NCI-H748 (cell line): Measurements from ENCODE around the gene GAA.
"Not testable (repeated sequence)": the region's sequence is repeated elsewhere in the genome, so short reads cannot be mapped to it uniquely, and the experiment has no call there.

Experiments used
- DNase-seq: peaks from one replicate; lab custom pipeline; 2025; ENCODE audit not compliant: unreplicated experiment; lab: John Stamatoyannopoulos, UW

The GAA gene

DNA sequence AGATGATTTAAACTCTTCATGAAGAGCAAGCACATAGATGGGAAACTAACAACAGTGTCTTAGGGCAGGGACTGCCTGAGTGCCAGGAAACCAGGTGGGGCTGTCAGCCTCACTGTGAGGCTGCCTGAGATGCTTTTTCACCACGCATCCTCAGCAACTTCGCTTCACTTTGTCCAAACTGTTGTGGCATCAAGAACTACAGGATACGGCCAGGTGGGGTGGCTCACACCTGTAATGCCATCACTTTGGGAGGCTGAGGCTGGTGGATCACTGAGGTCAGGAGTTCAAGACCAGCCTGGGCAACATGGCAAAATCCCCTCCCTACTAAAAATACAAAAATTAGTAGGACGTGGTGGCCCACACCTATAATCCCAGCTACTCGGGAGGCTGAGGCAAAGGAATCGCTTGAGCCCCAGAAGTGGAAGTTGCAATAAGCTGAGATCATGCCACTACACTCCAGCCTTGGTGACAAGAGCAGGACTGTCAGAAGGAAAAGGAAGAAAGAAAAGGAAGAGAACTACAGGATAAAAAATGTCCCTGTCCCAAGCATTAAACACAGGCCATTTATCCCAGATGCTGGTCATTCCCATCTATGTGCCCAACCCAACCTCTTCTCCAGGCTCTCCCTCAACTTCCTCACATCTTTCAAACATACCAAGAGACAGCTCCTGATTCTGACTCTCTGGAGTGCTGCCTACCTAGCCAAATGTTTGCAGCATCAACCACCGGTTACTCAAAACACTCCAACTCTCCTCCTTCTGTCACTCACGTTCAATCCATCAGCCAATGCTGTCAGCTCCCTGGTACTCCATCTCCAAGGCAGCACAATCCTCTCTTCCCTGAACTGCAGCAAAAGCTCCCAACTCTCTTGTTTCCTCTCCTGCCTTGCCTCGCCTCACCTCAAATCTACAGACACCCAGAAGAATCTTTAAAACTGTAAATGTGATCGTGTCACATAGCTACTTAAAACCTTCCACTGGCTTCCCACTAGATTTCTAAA, 44.0 kb downstream of the GAA start:
- no peak for DNase-seq

DNA sequence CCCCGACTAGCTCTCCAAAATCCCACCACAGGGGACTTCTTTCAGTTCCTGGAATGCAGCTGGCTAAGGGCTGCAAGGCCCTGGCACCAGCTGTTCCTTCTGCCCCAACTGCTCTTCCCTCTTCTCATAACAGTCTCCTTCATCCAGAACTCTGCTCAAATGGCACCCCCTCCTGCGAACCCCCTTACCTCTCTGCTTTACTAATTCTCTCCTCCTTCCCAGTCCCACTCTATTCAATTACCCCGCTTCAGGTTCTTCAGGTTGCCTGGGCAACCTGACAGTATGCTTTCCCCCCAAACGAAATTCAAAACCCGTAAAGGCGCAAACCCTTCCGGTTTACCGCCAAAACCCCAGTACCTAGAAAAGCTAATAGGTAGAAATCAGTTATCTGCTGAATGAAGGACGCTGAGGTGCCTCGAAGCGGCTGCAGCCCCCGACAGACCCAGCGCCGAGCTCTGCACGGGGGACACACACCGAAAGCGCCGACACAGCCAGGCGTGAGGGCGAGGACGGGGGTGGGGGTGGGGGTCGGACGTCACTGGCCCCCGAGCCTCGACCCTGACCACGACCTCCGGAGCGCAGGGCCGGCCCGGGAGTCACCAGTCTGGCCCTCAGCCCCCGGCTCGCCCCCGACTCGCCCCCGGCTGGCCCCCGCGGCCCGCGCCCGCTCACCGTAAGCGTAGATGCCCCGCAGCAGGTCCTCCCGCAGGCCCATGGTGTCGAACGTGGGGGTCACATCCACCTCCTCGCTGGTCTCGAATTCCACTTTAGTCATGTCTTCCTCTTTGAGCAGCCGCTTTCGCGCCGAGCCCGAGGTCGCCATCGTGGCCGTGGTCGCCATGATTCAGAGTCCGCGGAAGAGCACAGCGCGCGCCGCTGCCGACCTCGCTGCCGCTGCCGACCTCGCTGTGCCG, 45.0 kb downstream of the GAA start:
- peak; percentile 57 for DNase-seq

DNA sequence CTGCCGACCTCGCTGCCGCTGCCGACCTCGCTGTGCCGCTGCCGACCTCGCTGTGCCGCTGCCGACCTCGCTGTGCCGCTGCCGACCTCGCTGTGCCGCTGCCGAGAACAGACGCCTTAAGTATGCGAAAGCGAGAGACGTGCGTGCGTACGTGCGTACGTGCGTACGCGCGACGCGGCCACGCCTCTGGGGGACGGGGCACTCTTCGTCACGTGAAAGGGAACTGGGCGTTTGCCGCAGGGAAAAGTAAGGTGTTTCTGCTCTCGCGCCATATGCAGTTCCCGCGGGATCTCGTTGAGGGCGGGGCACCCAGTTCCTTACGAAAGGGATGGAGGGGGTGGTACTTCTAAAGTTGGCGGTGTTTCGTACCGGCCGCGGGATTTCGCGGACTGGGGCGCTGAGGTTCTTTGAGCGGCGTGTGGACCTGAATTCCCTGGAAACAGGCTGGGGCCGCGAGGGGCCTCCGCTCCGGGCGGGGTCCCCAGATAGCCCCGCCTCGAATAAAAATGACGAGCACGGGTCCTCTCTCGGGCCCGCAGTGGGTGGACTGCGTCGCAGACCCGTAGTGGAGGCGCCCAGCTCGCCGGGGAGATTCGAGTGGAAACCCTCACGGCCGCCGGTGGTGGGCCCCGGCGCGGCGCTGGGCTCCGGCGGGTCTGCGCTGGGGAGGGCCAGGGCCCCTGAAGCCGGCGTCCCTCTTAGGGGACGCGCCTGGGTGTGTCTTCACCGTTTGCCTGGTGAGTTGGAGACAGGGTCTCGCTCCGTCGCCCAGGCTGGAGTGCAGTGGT, 45.8 kb downstream of the GAA start, which contains the start of gene EIF4A3:
TSS of gene EIF4A3 (minus strand) at position 94 of the 788 bp plus-strand sequence. CDS start 167 bp downstream, outside the sequence.
- peak; percentile 98 for DNase-seq

DNA sequence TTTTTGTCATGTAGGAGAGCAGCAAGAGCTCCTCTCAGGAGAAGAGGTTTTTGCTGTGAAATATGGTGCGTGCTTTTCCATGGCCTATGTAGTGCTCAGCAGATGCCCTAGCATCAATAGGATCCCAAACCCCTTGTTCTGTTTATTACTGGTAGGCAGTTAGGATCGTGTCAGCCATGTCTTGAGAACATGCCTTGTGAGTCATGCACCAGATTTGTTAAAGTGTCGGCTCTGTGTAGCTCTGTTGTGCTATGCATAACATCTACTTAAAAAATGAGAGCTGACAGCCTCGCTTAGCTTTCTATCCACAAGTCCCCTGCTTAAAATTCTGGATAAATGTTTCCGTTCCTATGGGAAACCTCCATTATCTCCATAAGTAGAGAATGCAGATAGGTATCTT, 50.0 kb downstream of the GAA start:
- no peak for DNase-seq

DNA sequence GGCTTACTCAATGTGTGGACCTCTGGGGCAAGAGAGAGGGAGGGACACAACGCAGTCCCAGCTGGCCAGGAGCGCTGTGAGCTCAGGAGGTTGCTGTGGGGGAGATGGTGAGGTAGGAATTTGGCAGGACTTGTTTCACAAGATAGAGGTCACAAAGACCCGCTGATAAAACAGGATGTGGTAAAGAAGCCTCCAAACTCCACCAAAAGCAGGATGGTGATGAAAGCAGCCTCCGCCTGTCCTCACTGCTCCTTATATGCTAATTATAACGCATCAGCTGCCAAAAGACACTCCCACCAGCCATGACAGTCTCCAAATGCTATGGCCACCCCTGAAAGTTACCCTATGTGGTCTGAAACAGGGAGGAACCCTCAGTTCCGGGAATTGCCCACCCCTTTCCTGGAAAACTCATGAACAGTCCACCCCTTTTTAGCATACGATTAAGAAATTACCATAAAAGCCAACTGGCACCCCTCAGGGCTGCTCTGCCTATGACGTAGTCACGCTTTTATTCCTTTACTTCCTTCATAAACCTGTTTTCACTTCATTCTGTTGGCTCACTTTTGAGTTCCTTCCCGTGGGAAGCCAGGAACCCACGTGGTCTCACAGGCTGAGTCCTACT, 50.8 kb downstream of the GAA start:
- no peak for DNase-seq

DNA sequence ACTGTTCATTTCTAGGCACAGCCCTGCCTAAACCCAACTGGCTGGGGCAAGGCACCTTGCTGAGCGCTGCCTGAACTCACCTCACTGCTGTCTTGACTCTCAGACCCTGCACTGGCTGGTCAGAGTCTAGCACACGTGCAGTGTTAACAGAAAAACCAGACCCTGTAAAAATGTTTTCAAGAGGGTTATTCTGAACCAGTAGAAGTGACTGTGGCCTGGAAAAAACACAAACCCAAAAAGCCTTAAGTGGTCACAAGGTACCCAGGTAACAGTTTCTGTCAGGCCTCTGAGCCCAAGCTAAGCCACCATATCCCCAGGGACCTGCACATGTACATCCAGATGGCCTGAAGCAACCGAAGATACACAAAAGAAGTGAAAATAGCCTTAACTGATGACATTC, 51.6 kb downstream of the GAA start:
- no peak for DNase-seq

DNA sequence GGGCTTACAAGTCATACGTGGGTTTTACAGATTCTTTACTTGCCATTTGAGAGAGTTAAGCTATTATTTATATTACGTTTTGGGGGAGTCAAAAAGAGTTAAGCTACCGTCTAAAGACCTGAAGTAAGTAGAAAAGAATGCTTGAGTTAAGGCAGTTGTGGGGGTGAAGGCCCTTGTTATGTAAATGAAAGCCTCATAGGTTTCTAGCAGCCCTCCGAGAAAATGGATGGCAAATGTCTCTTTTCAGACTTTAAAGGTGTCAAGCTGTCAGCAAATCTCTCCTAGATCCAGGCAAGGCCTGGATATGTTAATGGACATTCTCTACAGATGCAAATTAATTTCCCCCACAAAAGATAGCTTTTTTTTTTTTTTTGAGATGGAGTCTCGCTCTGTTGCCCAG, 52.8 kb downstream of the GAA start:
- no peak for DNase-seq

DNA sequence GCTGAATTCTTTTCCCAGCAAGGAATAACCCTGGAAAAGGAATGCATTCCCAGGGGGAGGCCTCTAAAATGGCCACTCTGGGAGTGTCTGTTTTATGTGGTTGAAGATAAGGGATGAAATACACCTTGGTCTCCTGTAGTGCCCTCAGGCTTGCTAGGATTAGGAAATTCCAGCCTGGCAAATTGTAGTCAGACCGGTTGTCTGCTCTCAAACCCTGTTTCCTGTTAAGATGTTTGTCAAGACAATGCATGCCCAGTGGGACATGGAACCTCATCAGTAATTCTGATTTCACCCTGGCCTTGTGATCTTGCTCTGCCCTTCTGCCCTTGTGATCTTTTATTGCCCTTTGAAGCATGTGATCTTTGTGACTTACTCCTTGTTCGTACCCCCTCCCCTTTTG, 54.2 kb downstream of the GAA start:
- DNase-seq: not testable (repeated sequence)

DNA sequence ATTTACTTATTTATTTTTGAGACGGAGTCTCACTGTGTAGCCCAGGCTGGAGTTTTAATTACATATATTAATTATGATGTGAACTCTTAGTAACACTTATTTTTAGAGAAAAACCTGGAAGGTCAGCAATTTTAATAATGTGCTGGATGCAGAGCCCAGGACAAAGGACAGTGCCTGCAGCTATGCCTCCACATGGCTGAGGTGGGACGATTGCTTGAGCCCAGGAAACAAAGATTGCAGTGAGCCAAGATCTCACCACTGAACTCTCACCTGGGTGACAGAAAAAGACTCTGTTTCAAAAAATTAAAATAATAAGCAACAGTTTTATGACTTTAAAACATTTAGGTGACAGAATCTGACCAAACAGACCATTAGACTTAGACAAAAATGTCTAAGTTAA, 57.5 kb downstream of the GAA start:
- no peak for DNase-seq

DNA sequence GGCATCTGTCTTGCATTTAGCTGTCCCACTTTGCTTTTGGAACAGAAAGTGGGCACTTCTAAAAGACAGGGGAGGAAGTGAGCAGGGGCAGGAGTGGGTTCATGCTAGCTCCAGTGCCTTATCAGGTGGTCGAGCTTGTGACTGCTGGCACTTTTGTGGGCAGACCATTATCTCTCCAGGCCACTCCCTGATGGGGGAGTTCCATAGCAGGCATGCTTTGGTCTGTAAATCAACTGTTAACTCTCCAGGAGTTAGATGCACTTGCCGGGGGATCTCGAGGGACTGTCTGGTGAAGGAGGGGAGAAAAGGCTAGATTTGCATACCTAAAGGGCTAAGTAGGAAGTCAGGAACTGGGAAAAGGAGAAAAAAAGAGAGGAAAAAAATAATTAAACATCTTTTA, 59.2 kb downstream of the GAA start:
- DNase-seq: no peak

DNA sequence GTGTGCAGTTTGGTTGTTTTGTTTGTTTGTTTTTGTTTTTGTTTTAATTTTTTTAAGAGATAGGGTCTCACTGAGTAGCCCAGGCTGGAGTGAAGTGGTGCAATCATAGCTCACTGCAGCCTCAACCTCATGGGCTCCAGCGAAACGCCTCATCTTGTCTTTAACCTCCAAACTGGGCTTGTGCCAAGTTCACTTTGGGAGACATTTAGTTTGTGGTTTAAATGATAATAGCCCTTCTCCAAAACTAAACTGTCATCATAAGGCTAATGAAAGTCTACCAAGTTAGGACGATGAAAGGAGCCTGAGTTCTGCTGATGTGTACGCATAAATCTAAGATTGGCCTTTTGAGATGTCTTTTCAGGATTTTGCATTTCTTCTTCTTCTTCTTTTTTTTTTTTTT, 62.0 kb downstream of the GAA start:
- no peak for DNase-seq

DNA sequence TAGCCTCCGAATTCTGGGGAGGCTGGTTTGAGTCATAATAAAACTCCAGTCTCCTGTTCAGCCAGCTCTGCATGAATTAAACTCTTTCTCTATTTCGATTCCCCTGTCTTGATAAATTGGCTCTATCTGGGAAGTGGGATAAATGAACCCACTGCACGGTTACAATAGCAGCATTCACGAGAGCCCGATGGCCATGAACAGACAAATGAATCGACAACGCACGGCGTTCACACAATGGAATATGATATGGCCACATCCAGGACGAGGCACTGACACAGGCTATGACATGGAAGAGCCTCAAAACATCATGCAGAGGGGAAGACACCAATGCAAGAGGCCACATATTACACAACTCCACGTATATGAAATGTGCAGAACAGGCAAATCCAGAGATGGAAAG, 62.8 kb downstream of the GAA start:
- no peak for DNase-seq

DNA sequence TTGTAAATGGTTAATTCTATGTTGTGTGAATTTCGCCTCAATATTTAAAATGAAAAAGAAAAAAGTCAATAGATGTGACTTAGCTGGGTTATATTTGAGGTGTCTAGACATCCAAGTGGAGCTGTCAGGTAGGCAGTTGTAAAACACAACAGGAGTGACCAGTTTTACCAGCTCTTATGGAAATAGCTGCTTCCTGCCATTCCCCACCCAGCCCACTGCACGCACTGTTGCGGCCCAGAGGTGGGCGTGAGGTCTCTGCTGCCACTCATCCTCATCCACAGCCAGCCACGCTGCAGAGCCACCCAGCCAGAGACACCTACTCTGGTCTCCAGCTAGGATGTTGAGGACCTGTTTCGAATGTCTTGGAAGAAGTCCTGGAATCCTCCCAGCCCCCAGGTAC, 65.1 kb downstream of the GAA start:
- DNase-seq: peak; percentile 5

DNA sequence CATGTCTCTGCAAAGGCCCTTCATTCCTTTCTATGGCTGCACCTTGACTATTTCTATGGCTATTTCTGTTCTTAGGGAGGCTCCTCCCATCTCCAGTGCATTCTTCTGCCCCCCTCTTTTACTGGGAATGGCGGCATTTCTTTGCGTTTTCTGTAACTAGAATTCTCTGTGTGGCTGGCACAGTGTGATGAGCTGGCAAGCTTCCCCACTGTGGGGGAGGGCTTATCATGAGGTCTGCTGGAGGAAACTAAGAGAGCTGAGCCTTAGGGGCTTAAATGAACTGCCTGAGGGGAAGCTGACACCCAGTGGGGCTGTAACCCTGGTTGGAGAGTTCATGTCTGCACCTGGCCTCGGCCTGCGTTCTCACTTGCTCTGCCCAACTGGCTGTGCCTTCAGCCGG, 67.0 kb downstream of the GAA start:
- no peak for DNase-seq

DNA sequence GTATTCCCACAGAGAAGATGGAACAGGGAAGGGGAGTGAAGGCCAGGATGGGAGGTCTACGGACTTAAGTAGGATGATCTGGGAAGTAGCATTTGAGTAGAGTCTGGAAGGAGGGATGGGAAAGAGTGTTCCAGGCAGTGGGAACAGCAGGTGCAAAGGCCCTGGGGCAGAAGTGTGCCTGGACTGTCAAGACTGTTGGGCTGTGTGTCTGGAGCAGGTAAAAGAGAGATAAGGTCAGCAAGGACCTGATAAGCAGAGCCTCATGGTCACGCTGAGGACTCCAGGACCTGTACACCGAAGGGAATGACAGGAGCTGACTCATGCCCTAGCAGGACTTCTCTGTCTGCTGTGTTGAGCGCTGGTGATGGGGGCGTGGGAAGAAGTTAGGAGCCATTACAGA, 67.7 kb downstream of the GAA start:
- no peak for DNase-seq
